CD1c-positive myeloid dendritic cell (primary cell): Measurements from ENCODE around the gene CHIT1.

Source experiments
- DNase-seq: peaks from one replicate; pipeline ENCODE4 v3.0.0-alpha.2; 2016; ENCODE audit errors: extremely low spot score

CHIT1 gene

GRCh38 chr1:203229471-203230135 lies at the start of gene CHIT1:
Gene CHIT1, minus strand, starts transcription at chr1:203229673. Its CDS starts 37 bp downstream, at chr1:203229636.
- DNase-seq: no peak

- DNase-seq: no peak
Measured at GRCh38 chr1:203278885-203279406, 49.5 kb upstream of the CHIT1 start.

GRCh38 chr1:203278082-203278884 lies 48.8 kb upstream of the CHIT1 start:
- peak; percentile 55 for DNase-seq

GRCh38 chr1:203276916-203277545 lies 47.6 kb upstream of the CHIT1 start:
- no peak for DNase-seq

- DNase-seq: no peak
Measured at GRCh38 chr1:203276408-203276807, 46.9 kb upstream of the CHIT1 start.

GRCh38 chr1:203275656-203276272 lies 46.3 kb upstream of the CHIT1 start:
- DNase-seq: no peak

GRCh38 chr1:203274603-203275381 lies 45.3 kb upstream of the CHIT1 start:
- peak; percentile 86 for DNase-seq

- DNase-seq: peak; percentile 84
Measured at GRCh38 chr1:203273869-203274602, 44.6 kb upstream of the CHIT1 start.

- DNase-seq: peak; percentile 94
Measured at GRCh38 chr1:203273206-203273868, 43.9 kb upstream of the CHIT1 start.

- no peak for DNase-seq
Measured at GRCh38 chr1:203272633-203273205, 43.2 kb upstream of the CHIT1 start.

- no peak for DNase-seq
Measured at GRCh38 chr1:203271962-203272632, 42.6 kb upstream of the CHIT1 start.

GRCh38 chr1:203271018-203271743 lies 41.7 kb upstream of the CHIT1 start:
- peak; percentile 86 for DNase-seq

GRCh38 chr1:203270448-203270847 lies 41.0 kb upstream of the CHIT1 start:
- no peak for DNase-seq

GRCh38 chr1:203269654-203270020 lies 40.2 kb upstream of the CHIT1 start:
- DNase-seq: no peak

- peak; percentile 80 for DNase-seq
Measured at GRCh38 chr1:203268901-203269653, 39.6 kb upstream of the CHIT1 start.

- DNase-seq: no peak
Measured at GRCh38 chr1:203267912-203268311, 38.4 kb upstream of the CHIT1 start.

- peak; percentile 93 for DNase-seq
Measured at GRCh38 chr1:203267347-203267846, 37.9 kb upstream of the CHIT1 start.
